GM18951 (cell line): ENCODE data around the gene TRIM5.
"Not testable (repeated sequence)": the region's sequence is repeated elsewhere in the genome, so short reads cannot be mapped to it uniquely, and the experiment has no call there.

Experiments used
- POLR2A ChIP-seq: IDR thresholded peaks from 4 replicates; pipeline ENCODE4 v1.6.1; 2011; ENCODE audit warnings: mild to moderate bottlenecking; ENCODE audit not compliant: insufficient read length, insufficient read depth; ENCODE audit errors: extremely low read depth
- in situ Hi-C: fragments of 300-500 bp; cut with MboI; formaldehyde crosslinking; loops from one replicate; pipeline ENCODE4 v1.12.0; 2022; ENCODE audit warnings: low sequenced_read_pairs, mixed read lengths, inconsistent platforms; ENCODE audit not compliant: unreplicated experiment

Gene TRIM5

GRCh38 chr11:5679811-5680210 is 5.1 kb downstream of the TRIM5 start:
- TF ChIP-seq POLR2A = no peak
- in situ Hi-C loops = no loop called here

GRCh38 chr11:5674391-5674790 is 10.5 kb downstream of the TRIM5 start:
- TF ChIP-seq POLR2A = no peak
- in situ Hi-C loops = no loop called here

- in situ Hi-C loops = no loop called here
- TF ChIP-seq POLR2A = no peak
Measured at GRCh38 chr11:5671831-5672230, 13.0 kb downstream of the TRIM5 start.

GRCh38 chr11:5666402-5666793 is 18.5 kb downstream of the TRIM5 start:
- in situ Hi-C loops = no loop called here
- TF ChIP-seq POLR2A = no peak

GRCh38 chr11:5665746-5666401 is 19.0 kb downstream of the TRIM5 start:
- in situ Hi-C loops = no loop called here
- no peak for TF ChIP-seq POLR2A

GRCh38 chr11:5665051-5665570 is 19.8 kb downstream of the TRIM5 start:
- in situ Hi-C loops = no loop called here
- TF ChIP-seq POLR2A = no peak

GRCh38 chr11:5663511-5663910 is 21.4 kb downstream of the TRIM5 start:
- in situ Hi-C loops = no loop called here
- TF ChIP-seq POLR2A = no peak

GRCh38 chr11:5658318-5658717 is 26.6 kb downstream of the TRIM5 start:
- TF ChIP-seq POLR2A = no peak
- in situ Hi-C loops = no loop called here

GRCh38 chr11:5656956-5657355 is 27.9 kb downstream of the TRIM5 start:
- in situ Hi-C loops = not testable (repeated sequence)

- in situ Hi-C loops = no loop called here
- no peak for TF ChIP-seq POLR2A
Measured at GRCh38 chr11:5655474-5655873, 29.4 kb downstream of the TRIM5 start.

GRCh38 chr11:5646139-5646538 is 38.7 kb downstream of the TRIM5 start:
- in situ Hi-C loops = no loop called here

GRCh38 chr11:5643585-5643984 is 41.3 kb downstream of the TRIM5 start:
- no peak for TF ChIP-seq POLR2A
- in situ Hi-C loops = no loop called here

More at GRCh38 chr11:5646139-5646538, 38.7 kb downstream of the TRIM5 start:
- no peak for TF ChIP-seq POLR2A

GRCh38 chr11:5639953-5640352 is 44.9 kb downstream of the TRIM5 start:
- in situ Hi-C loops = no loop called here
- no peak for TF ChIP-seq POLR2A

GRCh38 chr11:5631969-5632635 is 52.8 kb downstream of the TRIM5 start:
- in situ Hi-C loops = no loop called here

More at GRCh38 chr11:5631969-5632635, 52.8 kb downstream of the TRIM5 start:
- TF ChIP-seq POLR2A = no peak
